GM21737 (cell line): Measurements from ENCODE around the gene BCAS3.

ENCODE experiments used
- ATAC-seq: cut with Tn5 transposase; IDR thresholded peaks from one replicate; pipeline ENCODE4 v1.9.1; 2021; ENCODE audit warnings: mild to moderate bottlenecking, moderate library complexity; ENCODE audit not compliant: unreplicated experiment

BCAS3 gene

GRCh38 chr17:61276806-61277205 lies 599.2 kb downstream of the BCAS3 start:
- no peak for ATAC-seq

DNA sequence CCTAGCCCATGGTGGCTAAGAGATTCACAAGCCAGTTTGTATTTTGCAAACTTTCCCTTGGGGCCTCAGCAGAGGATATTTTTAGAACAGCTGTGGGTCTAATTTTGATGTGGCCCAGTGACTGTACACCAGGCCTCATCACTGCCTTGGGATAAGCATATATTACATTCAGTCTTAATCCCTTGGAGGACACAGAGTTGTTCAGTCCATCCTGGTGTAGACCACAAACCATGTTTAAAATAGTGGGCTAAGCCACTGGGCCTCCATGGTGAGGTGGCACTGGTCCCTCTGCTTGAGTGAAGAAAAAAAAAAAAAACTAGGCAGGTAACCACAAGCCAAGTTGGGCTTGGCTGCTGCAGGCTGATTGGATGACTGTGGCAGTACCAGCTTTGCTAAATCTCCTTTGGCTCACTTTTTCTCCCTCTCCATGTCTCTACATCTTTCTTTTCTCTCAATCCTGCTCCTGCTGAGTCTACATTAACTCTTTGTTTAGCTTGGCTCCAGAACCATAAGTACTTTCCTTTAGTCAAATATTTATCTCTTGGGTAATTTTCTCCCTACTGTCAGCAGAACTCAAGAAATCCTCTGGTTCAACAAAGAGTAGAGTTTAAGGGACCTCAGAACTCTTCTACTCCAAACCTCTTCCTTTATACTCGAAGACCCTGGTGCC lies 602.0 kb downstream of the BCAS3 start:
- no peak for ATAC-seq

DNA sequence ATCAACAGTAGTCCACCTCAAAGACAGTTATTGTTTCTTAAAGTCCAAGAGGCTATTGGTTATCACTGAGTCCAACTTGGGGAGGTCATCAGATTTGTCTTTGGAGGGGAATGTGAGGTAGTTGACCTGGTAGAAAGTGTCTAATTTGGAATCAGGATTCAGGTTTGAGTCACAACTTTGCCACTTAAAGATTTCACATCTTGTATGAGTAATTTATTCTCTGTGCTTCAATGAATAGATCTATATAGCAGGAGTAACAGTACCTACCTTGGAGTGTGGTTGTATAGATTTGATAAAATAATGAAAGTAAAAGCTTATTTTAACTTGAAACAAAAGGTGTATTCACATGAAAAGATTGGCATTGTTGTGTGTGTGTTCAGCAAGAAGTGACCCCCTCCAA lies 602.7 kb downstream of the BCAS3 start:
- no peak for ATAC-seq

- no peak for ATAC-seq
These were observed 603.2 kb downstream of the BCAS3 start for GRCh38 chr17:61280851-61281250.

GRCh38 chr17:61282377-61282776 lies 604.7 kb downstream of the BCAS3 start:
- ATAC-seq = no peak

DNA sequence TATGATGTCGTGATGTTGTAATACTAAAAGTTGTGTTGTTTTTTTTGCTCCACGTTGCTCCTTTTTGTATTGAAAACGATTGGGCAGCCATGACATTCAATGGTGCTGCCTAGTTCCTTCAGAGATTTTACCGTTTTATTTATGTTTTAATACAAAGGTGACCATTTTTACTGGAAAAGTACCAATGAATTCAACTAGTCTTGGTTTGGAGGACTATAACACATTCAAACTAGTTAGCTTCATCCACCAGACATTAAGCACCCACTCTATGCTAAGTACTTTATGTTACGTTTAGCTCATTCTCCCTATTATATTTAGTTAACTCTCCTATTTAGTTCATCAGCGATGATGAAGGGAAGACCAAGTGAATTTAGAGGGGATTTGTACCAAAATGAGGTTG lies 605.4 kb downstream of the BCAS3 start:
- no peak for ATAC-seq

DNA sequence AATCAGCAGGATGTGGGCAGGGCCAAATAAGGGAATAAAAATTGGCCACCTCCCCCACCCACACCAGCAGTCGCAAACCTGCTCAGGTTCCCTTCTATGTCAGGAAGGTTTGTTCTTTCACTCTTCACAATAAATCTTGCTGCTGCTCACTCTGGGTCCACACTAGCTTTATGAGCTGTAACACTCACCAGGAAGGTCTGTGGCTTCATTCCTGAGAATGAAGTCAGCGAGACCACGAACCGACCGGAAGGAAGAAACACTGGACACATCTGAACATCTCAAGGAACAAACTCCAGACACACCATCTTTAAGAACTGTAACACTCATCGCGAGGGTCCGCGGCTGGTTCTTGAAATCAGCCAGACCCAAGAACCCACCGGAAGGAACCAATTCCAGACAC lies 606.5 kb downstream of the BCAS3 start:
- no peak for ATAC-seq

DNA sequence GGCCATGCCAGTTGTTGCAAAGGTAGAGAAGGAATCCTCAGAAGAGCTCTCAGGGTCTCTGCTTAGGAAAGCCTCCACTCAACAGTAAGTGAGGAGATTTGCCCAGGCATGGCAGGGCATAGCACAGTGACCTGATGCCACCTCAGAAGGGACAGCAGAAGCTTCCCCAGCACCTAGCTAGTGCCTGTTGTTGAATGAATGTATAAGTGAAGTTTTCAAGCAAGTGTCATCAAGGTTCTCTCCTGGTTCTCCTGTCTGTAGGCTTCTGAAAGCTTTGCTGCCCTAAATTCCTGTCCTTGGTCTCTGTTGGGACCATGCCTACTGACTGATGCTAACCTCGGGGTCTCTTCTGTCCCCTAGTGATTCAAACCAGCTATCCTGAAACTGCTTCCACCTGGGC lies 607.1 kb downstream of the BCAS3 start:
- ATAC-seq = no peak

GRCh38 chr17:61285526-61286320 lies 608.1 kb downstream of the BCAS3 start:
- ATAC-seq = no peak

DNA sequence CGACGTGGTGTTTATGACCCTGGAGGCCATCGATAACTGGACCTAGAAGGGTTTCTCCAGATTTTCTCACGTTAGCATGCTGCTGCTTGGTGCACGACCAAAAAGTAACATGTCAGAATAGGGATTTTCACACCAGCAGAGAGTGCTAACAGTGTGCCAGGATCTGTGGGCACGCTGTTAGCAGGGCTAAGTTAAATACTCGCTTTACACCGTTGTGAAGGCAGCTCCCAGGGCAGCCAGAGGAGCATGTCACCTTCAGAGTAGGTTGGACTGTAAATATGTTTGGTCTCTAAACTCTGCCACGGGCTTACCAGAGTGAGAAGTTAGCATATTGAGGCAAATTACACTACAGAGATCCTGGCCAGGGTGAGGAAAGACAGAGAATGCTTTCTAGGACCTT lies 608.8 kb downstream of the BCAS3 start:
- no peak for ATAC-seq

DNA sequence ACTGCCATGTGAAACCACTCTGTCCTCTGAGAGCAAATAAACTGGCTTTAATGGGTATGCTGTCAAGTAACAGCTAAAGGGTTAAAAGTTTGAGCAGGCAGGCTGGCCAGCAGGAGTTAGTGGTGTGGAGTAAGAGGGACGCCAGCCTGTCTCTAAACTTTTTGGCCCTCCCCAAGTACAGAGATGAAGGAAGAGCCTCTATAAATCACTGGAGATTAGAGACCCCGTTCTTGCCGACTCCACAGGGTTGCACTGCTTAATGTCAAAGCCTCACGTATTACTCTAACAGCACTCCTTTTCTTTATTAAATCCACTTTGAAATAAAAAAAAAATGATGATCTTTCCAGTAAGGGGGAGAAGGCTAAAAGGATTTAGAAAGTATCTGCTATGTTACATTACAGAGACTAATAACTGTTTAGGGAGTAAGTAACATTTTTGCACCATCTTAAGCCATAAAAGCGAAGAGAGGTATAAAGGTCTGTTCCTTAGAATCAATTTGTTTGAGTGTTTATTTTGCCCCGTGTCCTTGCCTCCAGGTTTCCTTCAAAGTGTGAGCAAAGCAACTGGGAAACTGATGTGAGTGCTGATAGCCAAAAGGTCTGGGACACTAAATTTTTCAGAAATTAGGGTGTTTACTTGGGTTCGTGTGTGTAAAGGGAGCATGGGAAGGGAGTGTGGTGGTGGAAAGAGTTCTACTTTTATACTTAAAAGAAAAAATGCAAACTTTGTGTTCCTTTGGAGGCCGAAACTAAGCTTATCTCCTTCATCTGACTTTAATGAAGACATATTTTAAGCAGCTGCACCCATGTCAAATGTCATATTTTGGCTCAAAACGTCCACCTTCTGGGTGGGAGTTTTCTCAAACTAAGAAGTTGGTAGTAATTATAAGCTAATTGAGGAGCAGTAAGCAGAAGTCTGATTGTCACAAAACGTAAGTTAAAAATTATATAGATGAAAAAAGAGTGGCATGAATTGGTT lies 612.0 kb downstream of the BCAS3 start:
- no peak for ATAC-seq

DNA sequence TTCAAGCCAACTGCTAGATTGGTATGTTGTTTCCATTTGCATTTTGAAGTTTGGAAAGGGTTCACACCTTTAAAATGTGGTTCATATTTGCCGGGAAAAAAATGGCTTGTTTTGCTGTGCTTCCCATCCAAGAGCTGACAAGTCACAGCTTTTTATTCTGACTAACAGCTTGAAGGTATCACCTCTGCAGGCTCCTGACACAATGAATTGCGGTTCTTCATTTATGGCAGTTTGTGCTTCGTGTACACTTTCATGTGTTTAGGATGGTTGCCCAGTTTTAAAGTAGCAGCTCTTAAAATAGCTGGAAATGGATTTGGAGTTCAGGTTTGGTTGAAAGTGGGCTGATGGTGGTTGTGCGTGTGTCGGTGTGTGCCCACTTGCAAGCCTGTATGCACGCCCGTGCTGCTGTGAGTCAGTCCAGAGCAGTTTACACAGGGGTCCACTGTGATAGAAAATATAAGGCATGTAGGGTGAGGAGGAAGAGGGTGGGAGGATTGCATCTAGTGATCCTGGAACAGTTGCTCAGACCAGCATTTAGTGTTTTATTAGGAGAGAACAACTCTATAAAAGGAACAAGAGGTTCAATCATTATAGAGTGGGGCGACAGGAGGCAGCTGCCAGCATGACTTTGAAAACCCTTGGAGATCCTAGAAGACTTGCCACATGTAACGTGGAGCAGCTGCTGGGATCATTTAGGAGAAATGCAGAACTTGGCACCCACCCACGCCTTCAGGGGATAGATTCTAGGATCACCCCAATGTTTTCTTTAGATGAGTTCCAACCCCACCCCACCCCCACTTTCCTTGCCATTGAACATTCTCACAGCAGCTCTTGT lies 614.0 kb downstream of the BCAS3 start:
- no peak for ATAC-seq

- no peak for ATAC-seq
These were observed 616.6 kb downstream of the BCAS3 start for GRCh38 chr17:61294286-61294685.

DNA sequence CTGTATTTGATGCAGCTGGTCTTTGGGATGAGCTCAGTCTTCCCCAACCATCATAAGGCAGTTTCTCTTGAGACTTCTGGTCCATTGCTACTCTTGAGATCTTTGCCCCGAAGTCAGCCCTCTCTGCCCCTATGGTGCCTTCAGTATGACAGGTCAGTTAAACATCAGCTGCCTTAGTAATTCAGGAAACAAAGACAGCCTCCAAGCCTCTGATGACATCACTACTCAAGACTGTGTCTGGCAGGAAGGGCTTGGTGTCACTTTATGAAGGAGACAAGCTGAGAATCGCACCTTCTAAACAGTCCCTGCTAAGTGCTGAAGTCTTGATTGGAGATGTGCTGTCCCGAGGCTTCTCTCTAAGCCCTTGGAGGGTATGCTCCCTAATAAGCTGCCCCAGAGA lies 617.1 kb downstream of the BCAS3 start:
- ATAC-seq = no peak

DNA sequence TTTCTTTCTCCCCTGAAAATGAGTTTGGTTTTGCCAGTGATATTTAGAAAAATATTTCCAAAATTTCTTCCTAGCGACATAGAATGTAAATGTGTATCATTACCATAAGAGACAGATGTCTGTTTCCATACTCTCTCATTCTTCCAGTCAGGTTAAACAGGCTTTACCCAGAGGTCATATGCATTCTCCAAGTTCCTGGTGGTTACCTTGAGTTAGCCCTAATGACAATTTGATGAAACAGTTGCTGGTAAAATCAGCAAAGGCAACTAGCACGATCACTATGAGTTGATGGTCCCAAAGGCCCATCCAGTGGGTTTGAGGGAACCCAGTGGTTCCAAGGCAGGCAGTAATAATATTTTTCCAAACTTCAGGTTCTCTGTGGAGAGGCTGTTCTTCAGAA lies 618.4 kb downstream of the BCAS3 start:
- no peak for ATAC-seq

- no peak for ATAC-seq
These were observed 622.2 kb downstream of the BCAS3 start for GRCh38 chr17:61299517-61300513.

GRCh38 chr17:61302953-61303816 lies 625.5 kb downstream of the BCAS3 start:
- no peak for ATAC-seq

DNA sequence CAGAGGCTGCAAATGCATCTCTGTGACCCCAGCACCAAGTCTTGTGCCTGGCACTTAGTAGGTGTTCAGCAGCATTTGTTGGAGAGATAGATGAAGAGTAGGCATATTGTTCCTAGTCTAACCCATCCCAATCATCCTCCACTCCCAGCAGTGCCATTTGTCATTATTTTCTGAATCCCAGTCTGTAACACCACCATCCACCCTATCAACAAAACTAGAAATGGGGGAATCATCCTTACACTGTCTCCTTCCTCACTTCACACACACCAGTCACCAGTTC lies 626.1 kb downstream of the BCAS3 start:
- ATAC-seq = no peak

DNA sequence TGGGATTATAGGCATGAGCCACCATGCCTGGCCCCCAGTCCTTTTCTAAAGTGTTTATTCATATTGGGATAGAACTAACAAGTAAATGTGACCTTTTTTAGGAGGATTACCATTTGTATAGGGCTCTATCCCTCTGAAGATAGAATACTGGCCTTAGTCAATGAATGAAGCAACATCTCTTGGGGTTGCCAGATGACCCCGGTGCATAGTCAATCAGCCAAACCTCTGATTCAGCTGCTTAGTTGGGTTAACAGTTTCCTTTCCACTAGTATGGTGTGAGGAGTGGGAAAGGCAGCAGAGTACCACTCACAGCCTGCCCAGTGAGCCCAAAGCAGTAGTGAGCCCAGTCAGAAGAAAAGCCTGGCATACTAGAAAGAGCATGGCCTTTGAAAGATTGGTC lies 627.4 kb downstream of the BCAS3 start:
- ATAC-seq = no peak
